RWPE1 (cell line): ENCODE results near the gene SLC48A1.

Experiments
- CTCF ChIA-PET: fragments of 350-600 bp; sonication (Branson Sonifier 250); formaldehyde crosslinking; extraction: SDS; loops from one replicate; lab custom pipeline; 2021; lab: Yijun Ruan, JAX
- POLR2A ChIA-PET: fragments of 400-600 bp; formaldehyde crosslinking; extraction: SDS; loops from one replicate; lab custom pipeline; 2020; ENCODE audit warnings: antibody characterized with exemption; ENCODE audit not compliant: low non-redundant PET; lab: Yijun Ruan, JAX
- DNase-seq: peaks from one replicate; pipeline ENCODE4 v3.0.0; 2012; ENCODE audit warnings: low spot score
- H3K27ac ChIP-seq: fragments of 450-650 bp; 2 replicates; pipeline ENCODE4 v1.5.1; 2017
- TF ChIP-seq, protein P1 (sequence below): fragments of 450-650 bp; conservative IDR thresholded peaks from 2 replicates; pipeline ENCODE4 v1.5.1; 2017; ENCODE audit warnings: low read depth, mild to moderate bottlenecking

The SLC48A1 gene

GRCh38 chr12:47795121-47795813, 22.2 kb downstream of the SLC48A1 start:
- no peak for DNase-seq
- TF ChIP-seq, protein P1, sequence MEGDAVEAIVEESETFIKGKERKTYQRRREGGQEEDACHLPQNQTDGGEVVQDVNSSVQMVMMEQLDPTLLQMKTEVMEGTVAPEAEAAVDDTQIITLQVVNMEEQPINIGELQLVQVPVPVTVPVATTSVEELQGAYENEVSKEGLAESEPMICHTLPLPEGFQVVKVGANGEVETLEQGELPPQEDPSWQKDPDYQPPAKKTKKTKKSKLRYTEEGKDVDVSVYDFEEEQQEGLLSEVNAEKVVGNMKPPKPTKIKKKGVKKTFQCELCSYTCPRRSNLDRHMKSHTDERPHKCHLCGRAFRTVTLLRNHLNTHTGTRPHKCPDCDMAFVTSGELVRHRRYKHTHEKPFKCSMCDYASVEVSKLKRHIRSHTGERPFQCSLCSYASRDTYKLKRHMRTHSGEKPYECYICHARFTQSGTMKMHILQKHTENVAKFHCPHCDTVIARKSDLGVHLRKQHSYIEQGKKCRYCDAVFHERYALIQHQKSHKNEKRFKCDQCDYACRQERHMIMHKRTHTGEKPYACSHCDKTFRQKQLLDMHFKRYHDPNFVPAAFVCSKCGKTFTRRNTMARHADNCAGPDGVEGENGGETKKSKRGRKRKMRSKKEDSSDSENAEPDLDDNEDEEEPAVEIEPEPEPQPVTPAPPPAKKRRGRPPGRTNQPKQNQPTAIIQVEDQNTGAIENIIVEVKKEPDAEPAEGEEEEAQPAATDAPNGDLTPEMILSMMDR = no peak
- peak overlapping the region; percentile 44 for H3K27ac ChIP-seq
- POLR2A ChIA-PET = interaction anchor here (0.6 kb wide), 1 partner anchor 16 kb away, joined by 4 read pairs; no protein-coding TSS in a partner anchor
- CTCF ChIA-PET = interaction anchor here (0.6 to 0.7 kb wide), 2 partner anchors 35 to 768 kb away, joined by 3 read pairs; no protein-coding TSS in a partner anchor

GRCh38 chr12:47795814-47796411, 22.9 kb downstream of the SLC48A1 start:
- POLR2A ChIA-PET = interaction anchor here (0.6 kb wide), 1 partner anchor 16 kb away, joined by 4 read pairs; no protein-coding TSS in a partner anchor

DNA sequence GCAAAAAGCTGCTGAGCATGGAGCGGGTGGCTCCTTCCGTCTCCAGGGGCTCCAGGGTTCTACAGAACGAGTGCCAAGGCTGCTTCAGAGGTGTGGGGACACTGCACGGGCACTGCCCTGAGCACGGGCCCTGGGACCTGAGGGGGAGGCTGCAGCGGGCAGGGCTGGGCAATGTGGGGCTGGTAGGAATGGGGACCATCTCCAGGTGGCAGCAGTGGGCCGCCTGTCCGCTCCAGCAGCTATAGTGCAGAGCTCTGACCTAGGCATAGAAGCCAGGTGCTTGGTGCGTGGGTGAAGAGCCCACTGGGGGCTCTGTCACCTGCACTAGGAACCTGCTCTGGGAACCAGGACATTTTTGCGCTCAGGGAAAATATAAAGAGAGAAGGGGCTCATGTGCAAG, 24.4 kb downstream of the SLC48A1 start:
- ChIA-PET POLR2A (no interaction called here), CTCF (interaction anchor here (0.6 to 1.4 kb wide), 3 partner anchors 11 to 41 kb away, joined by 5 to 11 read pairs (median 6); no protein-coding TSS in a partner anchor)
- TF ChIP-seq, protein P1 = no peak
- no peak for DNase-seq
- H3K27ac ChIP-seq = peak overlapping the region; percentile 42; the same call in 1 of the 2 replicates

More at GRCh38 chr12:47795814-47796411, 22.9 kb downstream of the SLC48A1 start:
- CTCF ChIA-PET = interaction anchor here (0.6 kb wide), 2 partner anchors 15 to 36 kb away, joined by 3 read pairs; no protein-coding TSS in a partner anchor
- TF ChIP-seq, protein P1 = no peak
- H3K27ac ChIP-seq = peak overlapping the region; percentile 44
- no peak for DNase-seq

GRCh38 chr12:47798382-47798948, 25.4 kb downstream of the SLC48A1 start:
- POLR2A ChIA-PET = no interaction called here
- TF ChIP-seq, protein P1 = no peak
- no peak for DNase-seq
- H3K27ac ChIP-seq = peak overlapping the region; percentile 42
- CTCF ChIA-PET = interaction anchor here (0.7 to 1.3 kb wide), 2 partner anchors 39 to 57 kb away, joined by 3 to 7 read pairs; no protein-coding TSS in a partner anchor

DNA sequence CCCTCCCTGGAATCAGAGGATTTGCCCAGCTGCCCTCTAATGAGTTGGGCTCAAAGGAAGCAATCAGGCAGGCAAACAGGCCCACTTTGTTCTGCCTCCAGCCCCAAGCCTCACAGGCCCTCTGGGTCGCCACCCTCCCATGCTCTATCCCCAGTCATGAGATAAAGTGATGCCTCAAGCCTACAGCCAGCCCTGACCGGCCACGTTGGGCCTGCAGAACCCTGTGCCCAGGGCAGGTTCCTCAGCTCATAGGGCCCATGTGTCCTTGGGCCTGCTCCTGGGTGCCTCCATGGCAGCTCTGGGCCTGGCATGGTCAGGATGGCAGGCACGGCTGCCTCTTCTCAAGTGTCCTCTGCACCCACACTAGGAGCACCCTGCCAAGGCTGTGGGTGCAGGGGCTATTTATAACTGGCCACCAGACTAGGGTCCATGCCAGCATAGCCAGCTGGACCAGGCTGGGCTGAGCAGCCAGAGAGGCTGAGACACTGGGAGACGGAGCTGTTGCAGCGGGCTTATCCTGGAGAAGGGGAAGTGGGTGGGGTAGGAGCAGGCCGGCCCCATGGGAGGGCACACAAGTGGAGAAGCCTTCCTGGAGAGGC, 26.4 kb downstream of the SLC48A1 start:
- CTCF ChIA-PET = interaction anchor here (1.3 kb wide), 1 partner anchor 38 kb away, joined by 7 read pairs; no protein-coding TSS in a partner anchor
- TF ChIP-seq, protein P1 = no peak
- H3K27ac ChIP-seq = peak overlapping the region; percentile 42
- POLR2A ChIA-PET = no interaction called here
- DNase-seq = no peak

- POLR2A ChIA-PET = no interaction called here
- peak overlapping the region; percentile 42 for H3K27ac ChIP-seq
- CTCF ChIA-PET = no interaction called here
- DNase-seq = no peak
- TF ChIP-seq, protein P1 = no peak
Observed at GRCh38 chr12:47800582-47800981, 27.5 kb downstream of the SLC48A1 start.
